Ascending aorta (tissue), 2 donors: ENCODE measurements around the gene SLC4A3. TPM values are rescaled to one million over a fixed set of nuclear protein-coding genes. Genes with fewer than 3 reads are reported as not detected.

Source experiments
- DNase-seq, 2 donors: peaks; one replicate each; pipeline ENCODE4 v3.0.0-alpha.2; 2019; ENCODE audit warnings: low spot score in 2 of 2
- H3K27ac ChIP-seq, 2 donors: fragments of 200-600 bp; sonication (generic); one replicate each; pipeline ENCODE4 v1.5.1; 2016 to 2017; ENCODE audit warnings: mild to moderate bottlenecking in 1 of 2
- H3K27me3 ChIP-seq: fragments of 200-600 bp; sonication (generic); one replicate; pipeline ENCODE4 v1.5.1; 2017
- H3K36me3 ChIP-seq, 2 donors: fragments of 200-600 bp; sonication (generic); one replicate each; pipeline ENCODE4 v1.5.1; 2016
- H3K4me1 ChIP-seq, 2 donors: fragments of 200-600 bp; sonication (generic); one replicate each; pipeline ENCODE4 v1.5.1; 2016 to 2017; ENCODE audit warnings: mild to moderate bottlenecking in 1 of 2
- H3K4me3 ChIP-seq, 2 donors: fragments of 200-600 bp; sonication (generic); one replicate each; pipeline ENCODE4 v1.5.1; 2016 to 2017; ENCODE audit warnings: mild to moderate bottlenecking in 1 of 2
- H3K9me3 ChIP-seq, 2 donors: fragments of 200-600 bp; sonication (generic); one replicate each; pipeline ENCODE4 v1.5.1; 2016
- intact Hi-C: fragments of 100-400 bp; cut with DNase I; formaldehyde crosslinking; loops from one replicate; pipeline ENCODE4 v1.15.1; 2023
- total RNA-seq: library from RNA; depleted of rRNA; stranded (reverse); fragments of >200 nt; gene quantifications from one replicate; pipeline ENCODE4 v1.1.0, GENCODE V29; 2016
- TF ChIP-seq, protein P1 (sequence below), 3 experiments: fragments of 200-600 bp in 2 of 3; fragments of 450-650 bp in 1 of 3; sonication (generic) in 2 of 3; IDR thresholded peaks; one replicate each; pipeline ENCODE4 v1.5.1; 2016 to 2019; ENCODE audit warnings: antibody characterized with exemption in 3 of 3, mild to moderate bottlenecking in 1 of 3, moderate library complexity in 1 of 3

The SLC4A3 gene
- total RNA-seq, 1 donor from 2014 or later: 1.8 TPM

DNA sequence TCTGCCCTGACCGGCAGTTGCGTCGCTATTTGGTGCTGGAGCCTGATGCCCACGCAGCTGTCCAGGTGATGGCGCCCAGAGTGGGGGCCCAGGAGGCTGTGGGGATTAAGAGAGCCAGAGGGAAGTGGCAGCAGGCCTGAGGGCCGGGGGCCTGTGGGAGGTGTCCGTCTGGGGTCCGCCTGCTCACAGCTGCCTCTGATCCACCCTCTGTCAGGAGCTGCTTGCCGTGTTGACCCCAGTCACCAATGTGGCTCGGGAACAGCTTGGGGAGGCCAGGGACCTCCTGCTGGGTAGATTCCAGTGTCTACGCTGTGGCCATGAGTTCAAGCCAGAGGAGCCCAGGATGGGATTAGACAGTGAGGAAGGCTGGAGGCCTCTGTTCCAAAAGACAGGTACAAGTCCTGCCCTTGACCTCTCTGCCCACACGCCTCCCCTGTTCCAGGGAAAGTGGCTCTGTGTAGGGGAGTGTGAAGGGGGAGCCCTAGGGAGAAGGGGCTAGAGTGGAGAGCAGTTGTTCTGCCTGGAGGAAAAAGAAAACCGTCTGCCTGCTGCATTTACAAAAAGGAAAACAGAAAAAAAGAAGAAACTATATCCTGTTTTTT lies 18.2 kb upstream of the SLC4A3 start:
- intact Hi-C loops: no loop called here
- Histone ChIP-seq H3K4me1 (no peaks in the 10 kb centered on the region), H3K27ac (no peak overlapping the region), H3K4me3 (no peak overlapping the region), H3K36me3 (peaks cover 63 to 80% of the 10 kb centered on the region in 2 donors), H3K27me3 (no peaks in the 10 kb centered on the region), H3K9me3 (no peaks in the 10 kb centered on the region)
- DNase-seq: no peak
- TF ChIP-seq, protein P1, sequence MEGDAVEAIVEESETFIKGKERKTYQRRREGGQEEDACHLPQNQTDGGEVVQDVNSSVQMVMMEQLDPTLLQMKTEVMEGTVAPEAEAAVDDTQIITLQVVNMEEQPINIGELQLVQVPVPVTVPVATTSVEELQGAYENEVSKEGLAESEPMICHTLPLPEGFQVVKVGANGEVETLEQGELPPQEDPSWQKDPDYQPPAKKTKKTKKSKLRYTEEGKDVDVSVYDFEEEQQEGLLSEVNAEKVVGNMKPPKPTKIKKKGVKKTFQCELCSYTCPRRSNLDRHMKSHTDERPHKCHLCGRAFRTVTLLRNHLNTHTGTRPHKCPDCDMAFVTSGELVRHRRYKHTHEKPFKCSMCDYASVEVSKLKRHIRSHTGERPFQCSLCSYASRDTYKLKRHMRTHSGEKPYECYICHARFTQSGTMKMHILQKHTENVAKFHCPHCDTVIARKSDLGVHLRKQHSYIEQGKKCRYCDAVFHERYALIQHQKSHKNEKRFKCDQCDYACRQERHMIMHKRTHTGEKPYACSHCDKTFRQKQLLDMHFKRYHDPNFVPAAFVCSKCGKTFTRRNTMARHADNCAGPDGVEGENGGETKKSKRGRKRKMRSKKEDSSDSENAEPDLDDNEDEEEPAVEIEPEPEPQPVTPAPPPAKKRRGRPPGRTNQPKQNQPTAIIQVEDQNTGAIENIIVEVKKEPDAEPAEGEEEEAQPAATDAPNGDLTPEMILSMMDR (IDR thresholded peaks at IDR 0.05): no peak

DNA sequence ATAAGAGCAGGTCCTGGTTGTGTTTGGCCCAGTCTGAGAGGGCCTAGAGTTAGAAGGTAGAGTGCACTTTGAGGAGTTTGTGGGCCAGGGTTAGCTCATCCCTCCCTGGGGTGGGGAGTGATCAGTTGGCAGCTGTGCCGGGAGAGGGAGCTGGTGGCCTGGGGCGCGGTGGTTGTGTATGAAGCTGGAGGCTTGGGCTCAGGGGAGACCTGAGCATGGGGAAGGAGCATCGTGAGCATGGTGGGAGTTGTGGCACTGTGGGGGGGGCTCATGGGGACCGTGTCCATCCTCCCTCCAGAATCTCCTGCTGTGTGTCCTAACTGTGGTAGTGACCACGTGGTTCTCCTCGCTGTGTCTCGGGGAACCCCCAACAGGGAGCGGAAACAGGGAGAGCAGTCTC lies 16.1 kb upstream of the SLC4A3 start:
- H3K4me3 ChIP-seq: no peak overlapping the region
- H3K27me3 ChIP-seq: no peaks in the 10 kb centered on the region
- H3K9me3 ChIP-seq: no peaks in the 10 kb centered on the region
- intact Hi-C loops: no loop called here
- DNase-seq: no peak
- TF ChIP-seq, protein P1 (IDR thresholded peaks at IDR 0.05): no peak
- H3K4me1 ChIP-seq: no peaks in the 10 kb centered on the region
- peaks cover 63 to 81% of the 10 kb centered on the region in 2 donors for H3K36me3 ChIP-seq
- H3K27ac ChIP-seq: no peak overlapping the region

DNA sequence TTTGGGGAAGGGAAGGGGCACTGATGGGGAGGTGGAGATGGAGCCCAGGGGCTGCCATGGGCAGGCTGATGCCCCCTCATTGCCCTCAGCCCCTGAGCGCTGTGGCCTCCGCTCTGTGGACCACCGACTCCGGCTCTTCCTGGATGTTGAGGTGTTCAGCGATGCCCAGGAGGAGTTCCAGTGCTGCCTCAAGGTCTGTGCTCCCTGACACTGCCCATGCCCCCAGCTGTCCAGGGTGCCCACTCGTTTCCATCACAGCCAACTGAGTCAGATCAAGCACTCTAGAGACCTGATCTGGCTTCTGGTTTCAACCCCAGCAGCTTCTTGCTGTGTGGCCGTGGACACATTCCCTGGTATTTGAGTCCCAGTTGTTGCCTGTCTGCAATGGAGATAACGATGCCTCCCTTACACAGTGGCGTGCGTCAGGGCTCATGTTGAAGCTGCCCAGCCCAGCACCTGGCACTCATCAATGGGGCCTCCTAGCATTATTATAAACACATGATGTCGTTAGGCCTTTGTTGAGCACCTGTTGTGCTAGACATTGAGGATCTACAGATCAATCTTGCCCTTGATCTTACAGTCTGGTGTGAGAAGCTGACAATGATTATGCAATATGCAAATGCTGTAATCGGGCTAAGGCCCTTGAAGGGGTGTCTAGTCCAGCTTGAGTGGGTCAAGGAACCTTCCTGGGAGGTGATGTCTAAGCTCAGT lies 15.4 kb upstream of the SLC4A3 start:
- H3K9me3 ChIP-seq: no peaks in the 10 kb centered on the region
- no peak overlapping the region for H3K4me3 ChIP-seq
- no peaks in the 10 kb centered on the region for H3K27me3 ChIP-seq
- peaks cover 60 to 76% of the 10 kb centered on the region in 2 donors for H3K36me3 ChIP-seq
- TF ChIP-seq, protein P1 (IDR thresholded peaks at IDR 0.05): no peak
- no peak for DNase-seq
- no peaks in the 10 kb centered on the region for H3K4me1 ChIP-seq
- H3K27ac ChIP-seq: no peak overlapping the region
- intact Hi-C loops: no loop called here

DNA sequence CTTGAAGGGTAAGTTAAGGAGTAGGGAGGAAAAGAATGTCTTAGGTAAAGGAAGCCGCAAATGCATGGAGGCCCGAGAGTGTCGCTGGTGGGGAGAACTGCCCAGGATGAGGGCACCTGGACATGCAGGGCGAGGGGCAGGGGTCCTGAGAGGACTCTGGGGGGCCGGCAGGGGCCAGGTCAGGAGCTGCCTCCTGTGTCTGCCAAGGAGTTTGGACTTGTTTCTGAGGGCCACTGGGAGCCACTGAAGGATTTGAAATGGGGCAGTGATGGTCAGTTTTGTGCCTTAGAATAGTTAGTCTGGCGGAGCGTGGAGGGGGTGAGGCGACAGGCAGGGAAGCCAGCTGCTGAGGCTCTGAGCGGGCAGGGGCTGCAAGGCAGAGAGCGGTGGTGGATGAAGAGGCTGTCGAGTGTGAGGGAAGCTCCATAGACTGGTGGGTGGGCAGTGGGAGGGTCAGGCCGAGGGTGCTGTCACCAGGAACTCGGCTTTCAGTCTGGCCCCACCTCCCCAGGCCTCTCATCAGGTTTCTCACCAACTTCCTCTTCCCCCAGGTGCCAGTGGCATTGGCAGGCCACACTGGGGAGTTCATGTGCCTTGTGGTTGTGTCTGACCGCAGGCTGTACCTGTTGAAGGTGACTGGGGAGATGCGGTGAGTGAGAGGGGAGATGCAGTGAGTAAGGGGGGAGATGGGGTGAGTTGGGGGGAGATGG lies 14.7 kb upstream of the SLC4A3 start:
- Histone ChIP-seq H3K36me3 (peaks cover 54 to 69% of the 10 kb centered on the region in 2 donors), H3K4me1 (no peaks in the 10 kb centered on the region), H3K27me3 (no peaks in the 10 kb centered on the region), H3K27ac (no peak overlapping the region), H3K4me3 (no peak overlapping the region), H3K9me3 (no peaks in the 10 kb centered on the region)
- no peak for DNase-seq
- intact Hi-C loops: no loop called here
- TF ChIP-seq, protein P1 (IDR thresholded peaks at IDR 0.05): no peak

DNA sequence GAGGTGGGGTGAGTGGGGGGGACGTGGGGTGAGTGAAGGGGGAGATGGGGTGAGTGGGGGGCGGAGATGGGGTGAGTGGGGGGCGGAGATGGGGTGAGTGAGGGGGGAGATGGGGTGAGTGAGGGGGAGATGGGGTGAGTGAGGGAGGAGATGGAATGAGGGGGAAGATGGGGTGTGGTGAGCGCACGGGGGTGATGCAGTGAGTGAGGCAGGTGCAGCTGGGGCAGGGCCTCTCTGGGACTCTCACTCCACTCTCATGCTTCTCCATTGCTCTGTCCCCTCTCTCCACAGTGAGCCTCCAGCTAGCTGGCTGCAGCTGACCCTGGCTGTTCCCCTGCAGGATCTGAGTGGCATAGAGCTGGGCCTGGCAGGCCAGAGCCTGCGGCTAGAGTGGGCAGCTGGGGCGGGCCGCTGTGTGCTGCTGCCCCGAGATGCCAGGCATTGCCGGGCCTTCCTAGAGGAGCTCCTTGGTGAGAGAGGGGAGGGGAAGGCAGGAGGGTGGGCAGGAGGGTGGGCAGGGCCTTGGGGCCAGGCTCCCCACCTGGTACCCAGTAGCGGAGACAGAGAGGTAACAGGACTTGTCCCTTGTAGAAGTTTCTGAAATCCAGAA lies 13.9 kb upstream of the SLC4A3 start:
- Histone ChIP-seq H3K36me3 (peaks cover 50 to 62% of the 10 kb centered on the region in 2 donors), H3K27ac (no peak overlapping the region), H3K4me3 (no peak overlapping the region), H3K9me3 (no peaks in the 10 kb centered on the region), H3K4me1 (no peaks in the 10 kb centered on the region), H3K27me3 (no peaks in the 10 kb centered on the region)
- TF ChIP-seq, protein P1 (IDR thresholded peaks at IDR 0.05): no peak
- intact Hi-C loops: no loop called here
- no peak for DNase-seq
